HG03097 (cell line): ENCODE data around the gene ZNF268.
"Not testable (repeated sequence)": the region's sequence is repeated elsewhere in the genome, so short reads cannot be mapped to it uniquely, and the experiment has no call there.

Experiments used
- ATAC-seq: cut with Tn5 transposase; IDR thresholded peaks from one replicate; pipeline ENCODE4 v1.9.1; 2021; ENCODE audit not compliant: unreplicated experiment, low FRiP score

ZNF268 gene

GRCh38 chr12:133226690-133227089, 45.4 kb downstream of the ZNF268 start:
- ATAC-seq: no peak

- no peak for ATAC-seq
Measured at GRCh38 chr12:133227281-133227852, 46.1 kb downstream of the ZNF268 start.

GRCh38 chr12:133231001-133231400, 49.7 kb downstream of the ZNF268 start:
- ATAC-seq: no peak

- ATAC-seq: no peak
Measured at GRCh38 chr12:133233006-133233405, 51.7 kb downstream of the ZNF268 start.

DNA sequence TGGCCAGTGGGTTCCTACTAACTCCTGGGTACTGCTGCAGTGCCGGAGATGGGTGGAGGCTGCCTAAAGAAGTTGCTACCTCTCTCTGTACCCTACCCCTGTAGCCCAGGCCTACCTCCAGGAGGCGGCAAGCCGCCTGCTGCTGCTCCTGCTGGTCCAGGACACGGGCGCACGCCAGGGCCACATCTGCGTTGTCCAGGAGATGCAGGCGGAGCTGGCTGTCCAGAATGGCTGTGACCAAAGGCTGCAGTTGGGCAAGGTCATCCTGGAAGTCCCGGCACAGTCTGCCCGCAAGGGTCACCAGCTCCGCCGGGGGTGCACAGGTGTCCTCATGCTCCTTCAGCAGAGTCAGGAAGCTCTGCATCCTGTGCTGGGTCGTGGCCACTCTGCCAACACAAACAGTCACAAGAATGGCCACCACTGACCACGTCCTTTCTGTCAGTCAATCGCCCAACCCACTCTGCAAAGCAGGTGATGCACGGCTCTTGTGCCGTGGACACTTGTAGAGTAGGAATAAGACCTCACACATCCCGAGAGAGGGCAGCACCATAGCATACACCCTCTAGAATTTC, 52.8 kb downstream of the ZNF268 start:
- no peak for ATAC-seq

DNA sequence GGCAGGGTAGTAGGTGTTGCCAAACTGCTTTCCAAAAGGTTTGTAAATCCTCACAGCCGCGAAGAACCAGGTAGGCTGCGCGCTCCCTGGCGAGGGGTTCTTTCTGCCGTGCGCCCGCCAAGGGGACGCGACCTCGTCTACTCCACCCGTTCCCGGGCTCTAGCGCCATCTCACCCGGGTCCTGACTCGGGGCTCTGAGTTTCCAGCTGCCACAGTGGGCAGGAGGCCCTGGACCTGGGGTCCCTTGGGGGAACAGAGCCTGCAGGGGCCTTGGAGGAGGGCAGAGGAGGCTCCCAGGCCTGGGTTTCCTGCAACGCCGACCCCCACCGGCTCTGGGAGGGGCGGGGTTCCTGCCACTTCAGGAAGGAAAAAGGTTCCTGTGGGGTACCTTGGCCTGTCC, 53.7 kb downstream of the ZNF268 start:
- ATAC-seq: no peak

DNA sequence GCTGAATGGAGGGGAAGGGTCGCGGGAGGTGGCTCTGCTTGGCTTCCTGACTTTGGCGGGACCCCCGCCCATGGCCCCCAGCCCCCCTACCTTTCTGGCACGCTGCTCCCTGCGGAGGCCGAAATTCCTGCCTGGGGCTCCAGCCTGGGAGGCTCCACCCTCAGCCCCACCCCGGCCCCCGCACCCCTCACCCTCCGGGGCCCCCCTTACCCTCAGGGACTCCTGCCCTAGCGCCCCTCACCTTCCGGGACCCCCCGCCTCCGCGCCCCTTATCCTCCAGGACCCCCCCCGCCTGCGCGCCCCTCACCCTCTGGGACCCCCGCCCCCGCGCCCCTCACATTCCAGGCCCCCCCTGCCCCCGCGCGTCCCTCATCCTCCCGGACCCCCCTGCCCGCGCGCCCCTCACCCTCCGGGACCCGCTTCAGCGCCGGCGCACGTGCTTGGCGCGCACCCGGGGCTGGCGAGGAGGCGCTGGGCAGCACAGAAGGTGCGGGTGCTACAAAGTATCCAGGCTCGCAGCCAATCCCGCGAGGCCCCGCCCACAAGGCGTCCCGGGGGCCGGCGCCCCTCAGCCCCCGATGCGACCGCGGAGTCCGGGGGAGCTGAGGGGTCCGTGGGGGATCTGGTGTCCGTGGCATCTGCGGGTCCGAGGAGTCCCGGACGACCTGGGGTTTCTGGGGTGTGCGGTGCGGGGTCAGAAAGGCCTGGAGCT, 54.3 kb downstream of the ZNF268 start, which contains the start of gene ANHX:
ANHX (minus strand) TSS at position 477 of the 712 bp plus-strand sequence. CDS start 1,521 bp downstream, outside the sequence.
- no peak for ATAC-seq

- no peak for ATAC-seq
Measured at GRCh38 chr12:133236144-133236543, 54.8 kb downstream of the ZNF268 start.

- ATAC-seq: no peak
Measured at GRCh38 chr12:133236556-133236955, 55.3 kb downstream of the ZNF268 start.

- no peak for ATAC-seq
Measured at GRCh38 chr12:133251732-133252131, 70.4 kb downstream of the ZNF268 start.

- not testable (repeated sequence) for ATAC-seq
Measured at GRCh38 chr12:133255833-133256232, 74.5 kb downstream of the ZNF268 start.

DNA sequence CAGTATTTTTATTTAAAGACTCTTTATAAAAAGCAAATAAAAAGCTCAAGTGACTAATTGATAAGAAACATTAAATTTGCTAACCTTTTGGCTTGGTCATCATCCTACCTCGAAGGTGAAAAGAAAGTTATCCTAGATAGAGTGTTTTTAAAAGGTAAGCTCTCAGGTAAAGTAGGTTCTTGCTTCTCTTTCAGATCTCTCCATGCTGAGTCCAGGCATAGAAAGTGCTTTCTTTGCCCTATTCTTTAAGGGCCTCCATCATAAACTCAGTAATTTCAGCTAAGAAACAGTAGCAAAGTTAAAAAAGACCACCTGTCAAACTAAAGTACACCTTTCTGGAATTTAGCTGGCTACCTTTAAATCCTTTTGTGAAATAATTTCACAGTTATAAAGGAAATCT, 75.0 kb downstream of the ZNF268 start:
- no peak for ATAC-seq

DNA sequence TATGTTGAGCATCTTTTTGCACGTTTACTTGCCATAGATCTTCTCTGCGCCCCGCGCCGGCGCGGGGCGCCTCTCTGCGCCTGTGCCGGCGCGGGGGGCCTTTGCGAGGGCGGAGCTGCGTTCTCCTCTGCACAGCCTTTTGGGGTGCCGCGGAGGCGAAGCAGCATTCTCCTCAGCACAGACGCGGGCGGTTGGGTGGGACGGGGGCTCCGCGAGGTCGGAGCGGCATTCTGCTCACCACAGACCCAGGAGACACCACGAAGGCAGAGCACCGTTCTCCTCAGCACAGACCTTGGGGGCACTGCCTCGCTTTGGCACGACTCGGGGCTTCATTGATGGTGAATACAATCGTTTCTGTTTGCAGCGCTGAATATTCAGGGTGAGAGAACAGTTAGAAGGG, 82.9 kb downstream of the ZNF268 start:
- ATAC-seq: no peak
